ENCODE measurements around the gene DEPP1.

DEPP1 gene

DNA sequence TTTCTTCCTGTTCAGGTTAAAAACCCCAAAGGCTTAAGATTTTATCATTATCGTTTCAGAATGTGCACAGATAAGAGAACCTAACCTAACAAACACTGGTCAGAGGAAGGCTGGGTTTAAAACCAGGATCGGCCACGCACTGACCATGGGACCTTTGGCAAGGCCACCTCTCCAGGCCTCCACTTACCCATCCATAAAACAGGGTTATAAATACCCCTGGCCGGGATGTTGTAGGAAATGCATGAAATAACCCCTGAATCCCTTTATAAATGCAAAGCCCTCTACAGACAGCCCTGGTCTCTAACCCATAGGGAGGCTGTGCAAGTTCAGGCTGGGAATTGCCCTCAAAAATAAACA lies 418 bp downstream of the DEPP1 start:
- FAIRE-seq = no peak

DNA sequence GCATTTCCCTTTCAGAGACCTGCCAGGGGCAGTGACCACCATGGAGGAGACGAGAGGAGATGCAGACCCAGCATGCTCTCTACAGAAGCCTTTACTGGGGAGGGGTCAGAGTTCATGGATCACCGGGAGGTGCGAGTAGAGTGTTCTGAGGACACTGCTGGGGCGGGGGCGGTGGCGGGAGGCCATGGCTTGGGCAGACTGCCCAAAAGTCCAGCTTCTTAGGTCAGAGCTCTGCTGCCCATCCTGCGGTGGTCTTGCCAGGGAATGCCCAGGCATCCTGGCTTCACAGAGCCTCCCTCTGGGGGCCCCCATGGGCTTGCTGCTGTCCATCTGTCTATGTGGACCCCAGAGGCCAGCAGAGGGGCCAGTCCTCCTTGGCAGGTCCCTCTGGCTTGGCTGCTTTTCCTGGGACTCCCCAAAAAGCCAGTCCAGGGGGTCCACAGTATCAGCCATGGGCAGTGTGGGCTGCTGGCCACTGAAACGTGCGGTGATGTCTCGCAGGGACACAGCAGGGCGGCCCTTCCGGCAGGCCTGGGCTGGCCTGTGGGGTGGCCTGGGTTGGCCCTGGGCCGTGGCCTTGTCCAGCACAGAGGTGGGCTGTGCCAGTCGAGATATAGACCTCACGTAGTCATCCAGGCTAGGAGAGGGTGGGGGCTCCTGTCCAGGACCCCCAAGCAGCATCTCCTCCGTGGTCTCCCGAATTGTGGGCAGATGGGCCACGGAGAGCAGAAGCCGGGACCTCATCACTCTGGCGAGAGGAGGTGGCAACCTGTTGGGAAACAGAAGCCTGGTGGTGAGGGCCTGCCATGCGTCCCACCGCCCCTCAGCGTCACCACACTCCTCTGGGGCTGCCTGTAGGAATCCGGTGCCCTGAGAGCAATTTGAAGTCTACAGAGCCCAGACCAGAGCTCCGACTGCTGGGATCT lies 1.1 kb downstream of the DEPP1 start:
- no peak for FAIRE-seq

- no peak for FAIRE-seq
These were observed 2.0 kb downstream of the DEPP1 start for GRCh38 chr10:44976352-44977198.

DNA sequence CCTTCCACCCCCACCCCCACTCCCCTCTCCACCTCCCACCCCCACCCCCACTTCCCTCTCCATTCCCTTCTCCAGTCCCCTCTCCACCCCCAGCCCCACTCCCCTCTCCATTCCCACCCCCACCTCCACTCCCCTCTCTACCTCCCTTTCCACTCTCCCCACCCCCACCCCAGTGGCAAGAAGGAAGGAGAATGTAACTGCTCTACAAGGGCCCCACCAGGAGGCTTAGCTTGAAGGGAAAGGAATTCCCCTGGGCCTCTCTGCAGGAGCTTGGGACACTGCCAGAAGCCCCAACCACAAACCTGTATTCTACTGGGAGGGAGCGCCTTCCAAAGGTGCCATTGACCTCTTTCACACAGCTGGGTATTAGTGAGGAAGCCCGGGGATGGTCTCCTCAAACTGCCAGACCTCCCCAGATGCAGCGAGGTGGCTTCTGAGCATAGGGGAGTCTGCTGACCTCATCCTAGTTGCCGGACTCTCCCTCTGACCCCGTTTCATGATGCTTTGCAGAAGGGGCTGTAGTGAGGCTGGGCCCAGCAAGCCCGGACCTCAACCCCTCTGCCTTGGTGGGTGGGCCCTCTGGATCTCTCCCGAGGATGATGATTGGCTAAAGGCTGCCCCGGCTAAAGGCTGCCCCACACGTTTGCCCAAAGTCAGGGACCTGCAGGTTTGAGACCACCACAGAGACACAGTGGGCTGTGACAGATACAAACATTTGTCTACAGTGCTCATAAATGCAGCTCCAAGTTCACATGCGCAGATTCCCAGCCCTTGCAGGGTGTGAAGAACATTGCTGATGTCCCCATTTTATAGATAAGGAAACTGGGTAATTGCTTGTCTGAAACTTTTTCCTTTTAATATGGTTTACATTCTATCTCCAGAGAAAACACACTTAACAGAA lies 2.9 kb downstream of the DEPP1 start:
- no peak for FAIRE-seq

DNA sequence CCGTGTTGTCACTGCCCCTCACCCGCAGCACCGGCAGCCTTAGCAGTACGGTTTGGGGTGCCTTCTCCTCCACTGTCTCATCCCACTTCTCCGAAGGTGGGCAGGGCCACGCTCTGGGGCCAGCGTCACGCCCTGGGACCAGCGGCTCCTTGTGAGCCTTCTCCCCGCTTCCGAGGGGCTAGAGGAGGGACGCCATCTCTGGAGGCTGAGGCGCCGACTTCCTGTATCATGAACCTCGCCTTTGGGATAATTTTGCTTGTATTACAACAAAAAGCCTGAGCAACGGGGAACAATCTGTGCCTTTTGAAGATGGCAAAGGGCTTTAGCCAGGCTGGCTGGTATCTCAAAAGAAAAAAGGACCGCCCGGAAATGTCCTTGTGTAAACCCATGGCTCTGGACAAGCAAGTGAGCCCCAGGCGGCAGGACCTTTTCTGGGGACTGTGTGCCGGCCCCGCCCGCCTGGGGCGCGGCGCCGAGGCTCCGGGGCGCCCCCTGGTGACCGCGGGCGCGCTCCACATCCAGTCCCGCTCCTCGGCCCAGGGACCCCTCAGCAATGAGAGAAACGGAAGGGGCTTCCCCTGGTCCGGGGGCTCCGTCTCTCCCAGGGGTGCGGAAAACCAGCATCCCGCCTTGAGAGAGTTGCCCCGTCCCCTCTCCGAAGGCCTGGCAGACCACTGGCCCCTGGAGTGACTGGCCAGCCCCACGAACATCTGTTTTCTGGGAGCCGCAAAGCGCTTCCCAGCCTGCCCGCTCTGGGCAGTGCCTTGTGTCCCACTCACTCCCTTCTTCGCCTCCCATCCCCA lies 3.8 kb downstream of the DEPP1 start:
- no peak for FAIRE-seq

DNA sequence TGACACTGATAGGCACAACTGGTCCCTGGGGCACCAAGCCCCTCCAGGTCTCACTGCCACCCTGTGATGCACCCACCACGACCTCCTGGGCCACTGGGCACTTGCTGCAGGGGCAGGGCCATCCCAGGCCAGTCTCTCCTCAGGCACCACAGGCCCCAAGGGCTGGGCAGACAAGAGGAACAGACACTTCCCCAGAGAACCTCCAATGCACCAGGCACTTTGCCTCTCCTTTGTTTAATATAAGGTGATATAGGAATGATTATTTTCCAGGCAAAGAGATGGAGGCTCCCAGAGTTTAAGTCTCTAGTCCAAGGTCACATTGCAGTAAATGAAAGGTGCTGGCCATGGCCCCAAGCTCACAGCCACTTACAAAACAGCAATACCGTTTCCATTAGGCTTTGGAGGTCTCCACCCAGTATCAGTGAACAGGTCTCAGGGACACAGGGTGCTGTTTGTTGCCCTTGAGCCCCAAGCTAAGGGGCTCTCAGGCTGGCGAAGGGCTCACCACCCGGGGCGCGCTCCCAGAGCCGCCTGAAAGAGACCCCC lies 4.5 kb downstream of the DEPP1 start:
- no peak for FAIRE-seq

DNA sequence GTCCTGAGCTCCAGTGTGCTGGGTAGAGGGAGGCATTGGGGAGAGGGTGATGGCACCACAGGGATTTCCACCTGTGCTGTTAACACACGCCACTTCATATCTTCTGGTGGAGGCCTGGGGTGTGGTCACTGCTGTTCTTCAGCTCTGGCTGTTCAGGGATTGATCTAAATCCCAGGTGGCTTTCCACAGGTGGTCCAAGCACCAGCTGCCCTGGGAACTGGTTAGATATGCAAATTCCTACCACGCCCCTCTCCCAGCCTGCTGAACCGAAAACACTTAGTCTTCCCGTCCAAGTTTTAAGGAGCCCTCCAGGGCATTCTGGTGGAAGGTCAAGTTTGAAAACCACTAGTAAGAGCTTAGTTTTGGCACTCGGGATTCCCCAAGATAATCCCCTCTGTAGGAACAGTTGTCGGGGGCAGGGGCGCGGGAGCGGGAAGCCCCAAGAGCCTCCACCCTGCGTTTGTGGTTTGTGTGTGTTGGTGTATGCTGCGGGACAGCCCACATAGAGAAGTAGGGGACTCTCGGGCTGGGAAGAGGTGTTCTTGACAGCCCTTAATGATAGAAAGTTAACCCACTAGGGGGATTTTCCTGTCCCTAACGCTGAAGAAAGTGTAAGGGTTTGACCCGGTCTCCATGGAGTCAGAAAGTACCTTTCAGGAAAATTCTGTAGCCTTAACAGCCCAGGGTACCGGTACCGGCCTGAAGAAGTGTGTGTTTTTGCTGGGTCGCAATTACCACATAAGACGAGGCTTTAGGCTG lies 5.1 kb downstream of the DEPP1 start:
- no peak for FAIRE-seq

DNA sequence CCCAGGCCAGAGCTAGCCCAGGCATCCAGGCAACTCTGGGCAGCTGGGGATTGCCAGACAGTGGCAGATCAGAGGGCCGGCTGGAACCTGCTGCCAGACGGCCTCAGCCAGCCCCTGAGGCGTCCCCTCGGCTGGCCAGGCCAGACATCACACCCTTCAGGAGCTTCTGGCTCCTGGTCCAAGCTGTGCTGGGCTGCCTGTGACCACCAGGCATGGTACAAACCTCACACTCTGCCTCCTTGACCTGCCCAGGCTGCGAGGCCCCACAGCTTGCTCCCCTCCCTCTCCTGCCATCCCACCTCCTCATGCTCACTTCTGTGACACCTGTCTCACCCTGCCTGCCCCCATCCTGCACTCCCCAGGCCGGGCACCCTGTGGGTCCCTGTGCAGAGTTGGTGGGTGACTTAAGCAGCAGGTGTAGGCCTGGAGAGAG lies 5.7 kb downstream of the DEPP1 start:
- no peak for FAIRE-seq

DNA sequence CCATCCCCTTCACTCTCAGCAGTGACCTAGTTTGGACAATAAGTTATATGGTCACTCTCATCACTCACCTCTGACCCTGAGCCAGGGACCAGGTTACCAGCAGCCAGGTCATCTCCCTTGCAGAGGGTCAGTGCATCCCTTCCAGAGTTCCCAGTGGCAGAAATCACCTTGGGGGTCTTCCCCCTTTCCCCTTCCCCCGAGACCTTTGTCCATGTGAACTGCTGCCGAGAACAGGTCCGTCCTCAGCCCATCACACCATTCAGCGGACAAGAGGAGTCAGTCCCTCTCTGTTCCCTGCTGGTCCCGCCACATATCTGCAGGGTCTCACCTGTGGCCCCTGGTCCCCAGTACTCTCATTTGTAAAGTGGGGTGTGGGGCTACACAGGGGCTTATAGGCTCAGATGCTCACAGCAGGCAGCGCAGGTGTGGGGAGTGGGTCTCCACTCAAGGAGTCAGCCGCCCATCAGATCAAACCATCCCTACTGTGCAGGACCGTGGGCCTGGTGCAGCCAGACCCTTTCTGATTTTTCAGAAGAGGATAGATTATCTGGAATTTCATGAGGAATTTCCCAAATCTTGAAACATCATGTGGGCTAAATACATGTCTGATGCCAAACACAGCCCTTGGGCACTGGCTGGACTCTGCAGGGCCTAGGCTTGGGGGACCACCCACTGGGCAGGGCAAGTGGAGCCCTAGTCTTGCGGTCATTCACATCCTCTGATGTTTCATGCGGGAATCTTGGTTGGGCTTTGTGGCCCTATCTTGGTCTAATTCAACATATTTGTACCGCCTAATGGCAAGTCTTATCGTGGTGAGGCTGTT lies 6.5 kb downstream of the DEPP1 start:
- FAIRE-seq = no peak

DNA sequence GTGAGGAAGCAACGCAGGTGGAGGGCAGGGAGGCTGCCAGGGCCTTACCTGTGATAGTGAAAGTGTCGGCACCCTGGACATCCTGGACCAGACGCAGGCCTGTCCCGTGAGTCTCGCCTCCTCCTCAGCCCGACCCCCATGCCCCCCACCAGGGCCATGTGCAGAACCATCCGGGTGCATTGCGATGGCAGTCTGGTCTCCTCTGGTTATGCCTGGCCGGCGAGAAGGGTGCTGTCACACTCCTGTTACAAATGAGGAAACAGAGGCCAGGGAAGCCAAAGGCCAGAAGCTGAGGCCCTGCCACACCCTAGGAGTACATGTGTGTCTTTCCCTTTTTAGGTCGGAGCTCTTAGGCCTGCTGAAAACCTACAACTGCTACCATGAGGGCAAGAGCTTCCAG lies 7.2 kb downstream of the DEPP1 start:
- no peak for FAIRE-seq

DNA sequence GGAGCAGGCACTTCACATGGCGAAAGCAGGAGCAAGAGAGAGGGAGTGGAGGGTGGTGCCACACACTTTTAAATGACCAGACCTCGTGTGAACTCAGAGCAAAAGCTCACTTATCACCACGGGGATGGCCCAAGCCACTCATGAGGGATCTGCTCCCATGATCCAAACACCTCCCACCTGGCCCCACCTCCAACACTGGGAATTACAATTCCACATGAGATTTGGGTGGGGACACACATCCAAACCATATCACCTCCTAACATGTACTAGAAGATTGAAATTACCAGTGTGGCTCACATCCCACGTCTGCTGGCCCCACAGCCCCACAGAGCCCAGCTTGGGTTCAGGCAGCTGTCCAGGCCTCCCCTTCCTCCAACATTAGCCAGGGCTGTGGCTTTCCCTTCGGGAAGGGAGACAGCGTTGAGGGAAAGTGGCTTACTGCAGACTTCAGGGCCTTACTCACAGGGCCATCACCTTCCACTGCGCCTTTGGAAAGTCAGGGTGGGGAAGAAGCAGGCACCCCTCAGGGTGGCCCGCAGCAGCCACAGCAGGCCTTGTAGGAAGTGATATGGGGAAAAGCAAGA lies 7.7 kb downstream of the DEPP1 start:
- FAIRE-seq = no peak

DNA sequence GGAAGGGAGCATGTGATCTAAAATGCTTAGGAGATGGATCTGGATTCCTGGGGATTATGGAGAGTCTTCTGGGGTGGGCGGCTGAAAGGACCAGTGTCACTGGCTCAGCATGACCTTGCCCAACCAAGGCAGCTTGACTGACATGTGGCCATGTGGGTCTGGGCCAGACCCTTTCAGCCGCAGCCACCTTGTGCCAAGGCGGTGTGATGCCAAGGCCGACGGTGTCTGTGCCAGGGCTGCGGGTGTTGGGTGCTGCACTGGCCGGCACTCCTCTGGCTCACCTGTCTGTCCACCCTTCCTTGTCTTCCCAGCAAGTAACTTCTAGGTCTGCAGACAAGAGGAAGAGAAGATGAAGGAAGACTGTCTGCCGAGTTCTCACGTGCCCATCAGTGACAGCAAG lies 8.8 kb downstream of the DEPP1 start:
- no peak for FAIRE-seq

DNA sequence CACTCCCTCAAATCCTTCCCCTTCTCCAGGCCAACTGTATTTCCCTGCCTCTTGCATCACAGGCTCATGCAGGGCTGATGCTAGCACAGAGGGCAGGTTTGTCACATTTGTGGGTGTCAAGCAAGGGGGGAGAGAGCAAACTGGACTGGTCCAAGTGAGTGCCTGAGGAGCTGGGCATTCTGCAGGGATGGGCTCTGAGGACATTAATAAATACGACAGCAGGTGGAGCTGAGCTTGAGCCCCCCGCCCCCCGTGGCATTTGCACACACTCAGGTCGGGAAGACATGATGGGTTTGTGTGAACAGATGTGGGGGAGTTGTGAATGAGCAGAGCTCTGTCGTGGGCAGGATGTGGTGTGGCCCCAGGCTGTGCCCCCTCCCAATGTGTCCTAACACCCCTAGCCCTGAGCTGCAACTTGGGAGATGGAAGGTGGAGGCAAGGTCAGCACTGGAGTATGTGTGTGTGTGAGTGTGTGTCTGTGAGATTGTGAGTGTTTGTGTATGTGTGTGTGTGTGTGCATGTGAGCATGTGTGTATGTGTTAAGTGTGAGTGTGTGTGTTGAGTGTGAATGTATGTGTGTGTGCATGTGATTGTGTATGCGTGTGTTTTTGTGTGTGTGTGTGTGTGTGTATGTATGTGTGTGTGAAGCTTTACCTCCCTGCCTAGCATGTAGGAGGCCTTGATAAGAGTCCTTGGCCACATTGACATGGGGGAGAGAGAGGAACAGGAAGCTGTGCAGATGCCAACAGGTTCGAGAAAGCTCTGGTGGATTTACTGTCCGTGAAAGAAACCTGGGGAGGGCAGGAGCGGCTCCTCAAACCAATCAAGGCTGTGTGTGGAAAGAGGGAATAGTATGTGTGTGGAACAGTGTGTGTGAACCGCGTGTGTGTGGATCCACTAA lies 9.9 kb downstream of the DEPP1 start:
- FAIRE-seq = no peak

DNA sequence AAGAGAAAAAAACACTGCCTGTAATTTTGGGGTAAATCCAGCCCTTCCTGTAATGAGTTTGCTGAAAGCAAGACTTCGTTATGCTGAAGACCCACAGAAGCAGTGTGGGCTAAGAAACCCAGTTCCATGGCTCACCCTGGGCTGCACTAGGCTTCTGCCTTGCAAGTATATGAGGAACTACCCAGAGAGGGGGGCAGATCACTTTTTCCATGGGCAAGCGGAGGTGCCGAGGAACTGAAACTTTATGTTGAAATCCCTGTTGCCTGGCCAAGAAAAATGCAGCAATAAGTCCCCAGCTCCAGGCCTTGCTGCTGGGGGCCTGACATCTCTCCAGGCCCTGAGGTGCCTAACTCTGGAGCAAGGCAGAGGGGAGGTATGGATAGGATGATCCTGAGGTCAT lies 10.5 kb downstream of the DEPP1 start:
- FAIRE-seq = no peak

GRCh38 chr10:44967616-44968015 lies 11.0 kb downstream of the DEPP1 start:
- no peak for FAIRE-seq

GRCh38 chr10:44966816-44967509 lies 11.6 kb downstream of the DEPP1 start:
- FAIRE-seq = no peak

DNA sequence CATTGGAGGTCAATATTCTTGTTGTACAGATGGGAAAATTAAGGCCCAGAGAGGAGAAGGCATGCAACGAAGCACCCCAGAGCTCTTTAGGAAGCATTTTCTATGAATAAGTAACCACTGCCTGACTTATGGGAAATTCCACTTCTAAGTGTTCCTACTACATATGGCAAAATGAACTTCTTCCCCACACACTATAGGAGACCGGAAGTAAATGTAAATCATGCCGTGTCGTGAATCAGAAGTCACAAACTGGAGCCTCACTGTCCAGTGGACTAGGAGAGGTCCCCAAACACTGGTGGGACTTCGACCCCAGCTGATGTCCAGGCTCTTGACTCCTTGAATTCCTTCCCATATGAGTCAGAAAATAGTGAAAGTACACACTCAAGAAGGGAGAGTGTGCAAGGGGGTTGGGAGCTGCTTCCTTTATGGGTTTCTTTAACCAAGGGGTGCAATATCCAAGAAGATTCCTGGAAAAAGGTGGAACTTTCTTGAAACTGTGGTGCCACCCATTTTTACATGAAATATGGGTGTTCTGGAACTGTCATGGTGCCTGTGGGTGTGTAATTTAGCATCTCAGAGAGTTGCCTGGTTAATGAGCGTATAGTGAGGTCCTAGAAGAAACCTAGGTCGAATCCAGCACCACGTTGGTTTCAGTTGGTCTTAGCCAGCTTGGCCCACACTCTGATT lies 12.3 kb downstream of the DEPP1 start:
- no peak for FAIRE-seq
